ENCODE measurements around the gene ART5.
"Not testable (repeated sequence)": the region's sequence is repeated elsewhere in the genome, so short reads cannot be mapped to it uniquely, and the experiment has no call there.

- TF ChIP-seq CTCF (optimal IDR thresholded peaks at IDR 0.05 in 1 of 3, IDR thresholded peaks at IDR 0.05 in 1 of 3, conservative IDR thresholded peaks at IDR 0.05 in 1 of 3; ENCODE audit: extremely low read depth in 1 of 3, insufficient read depth in 2 of 3, low read length in 3 of 3); EZH2 (IDR thresholded peaks at IDR 0.05; ENCODE audit: low read length): not testable (repeated sequence)
Observed at GRCh38 chr11:3590193-3590592, 51.6 kb downstream of the ART5 start.

All from keratinocyte (primary cell).